K562 (cell line): ENCODE results near the gene EPOP. TPM values are rescaled to one million over a fixed set of nuclear protein-coding genes. Genes with fewer than 3 reads are reported as not detected.

ENCODE experiments used
- ARHGAP35 ChIP-seq: fragments of 450-650 bp; IDR thresholded peaks from 2 replicates; pipeline ENCODE4 v1.6.1; 2018; ENCODE audit not compliant: partially characterized antibody
- CBFB ChIP-seq: sonication (generic); formaldehyde crosslinking; IDR thresholded peaks from 2 replicates; pipeline ENCODE4 v1.4.0; 2020; ENCODE audit warnings: mild to moderate bottlenecking, missing genetic modification reagents
- CHCHD3 ChIP-seq: fragments of 250-450 bp; sonication (Bioruptor Pico); IDR thresholded peaks from 2 replicates; pipeline ENCODE4 v2.1.2; 2022; ENCODE audit warnings: mild to moderate bottlenecking
- CTBP1 ChIP-seq: fragments of 450-650 bp; IDR thresholded peaks from 2 replicates; pipeline ENCODE4 v1.6.1; 2016; ENCODE audit warnings: borderline replicate concordance
- FOXJ2 ChIP-seq: fragments of 200-800 bp; sonication (Bioruptor generic); IDR thresholded peaks from 2 replicates; pipeline ENCODE4 v1.6.1; 2016; ENCODE audit warnings: missing genetic modification characterization, missing compliant biosample characterization
- FOXP1 ChIP-seq: sonication (generic); formaldehyde crosslinking; IDR thresholded peaks from 2 replicates; pipeline ENCODE4 v1.8.0; 2022; ENCODE audit warnings: mild to moderate bottlenecking, missing genetic modification reagents
- HDAC2 ChIP-seq: fragments of 450-650 bp; IDR thresholded peaks from 2 replicates; pipeline ENCODE4 v1.6.1; 2016; ENCODE audit warnings: mild to moderate bottlenecking
- KAT8 ChIP-seq: fragments of 450-650 bp; IDR thresholded peaks from 2 replicates; pipeline ENCODE4 v1.6.1; 2016; ENCODE audit warnings: low read depth, mild to moderate bottlenecking
- NEUROD1 ChIP-seq: fragments of 150-350 bp; IDR thresholded peaks from 2 replicates; pipeline ENCODE4 v1.6.1; 2014; ENCODE audit warnings: borderline replicate concordance, low read length, low read depth; ENCODE audit not compliant: partially characterized antibody
- RERE ChIP-seq: sonication (generic); formaldehyde crosslinking; IDR thresholded peaks from 2 replicates; pipeline ENCODE4 v1.8.0; 2023; ENCODE audit warnings: missing genetic modification reagents, mild to moderate bottlenecking, borderline replicate concordance
- SNIP1 ChIP-seq: fragments of 450-650 bp; IDR thresholded peaks from 2 replicates; pipeline ENCODE4 v1.7.1; 2017; ENCODE audit warnings: low read depth, mild to moderate bottlenecking
- TFAP4 ChIP-seq: sonication (generic); formaldehyde crosslinking; IDR thresholded peaks from 2 replicates; pipeline ENCODE4 v1.8.0; 2022; ENCODE audit warnings: missing genetic modification reagents, mild to moderate bottlenecking, moderate library complexity, borderline replicate concordance
- TGIF2 ChIP-seq: sonication (generic); formaldehyde crosslinking; IDR thresholded peaks from 2 replicates; pipeline ENCODE4 v1.8.1; 2022; ENCODE audit warnings: mild to moderate bottlenecking, missing genetic modification reagents, moderate library complexity
- ZFX ChIP-seq: sonication (generic); formaldehyde crosslinking; IDR thresholded peaks from 2 replicates; pipeline ENCODE4 v1.8.0; 2022; ENCODE audit warnings: mild to moderate bottlenecking, missing genetic modification reagents, moderate library complexity
- ZNF140 ChIP-seq: fragments of 250-450 bp; sonication (Bioruptor Pico); IDR thresholded peaks from 2 replicates; pipeline ENCODE4 v1.8.0; 2021; ENCODE audit warnings: moderate library complexity, mild to moderate bottlenecking, inconsistent platforms
- ZNF217 ChIP-seq: sonication (generic); formaldehyde crosslinking; IDR thresholded peaks from 2 replicates; pipeline ENCODE4 v1.8.0; 2022; ENCODE audit warnings: mild to moderate bottlenecking, missing genetic modification reagents
- ZNF347 ChIP-seq: fragments of 450-650 bp; formaldehyde crosslinking; IDR thresholded peaks from 2 replicates; pipeline ENCODE4 v1.4.0; 2020; ENCODE audit warnings: low read depth, mild to moderate bottlenecking, moderate library complexity
- ZNF778 ChIP-seq: fragments of 450-650 bp; formaldehyde crosslinking; IDR thresholded peaks from 2 replicates; pipeline ENCODE4 v1.4.0; 2020; ENCODE audit warnings: mild to moderate bottlenecking, moderate library complexity
- ZNF79 ChIP-seq: fragments of 250-450 bp; sonication (Bioruptor Pico); IDR thresholded peaks from 2 replicates; pipeline ENCODE4 v1.4.0; 2020; ENCODE audit warnings: low read depth, mild to moderate bottlenecking, moderate library complexity
- polyA plus RNA-seq, 8 experiments: library from polyadenylated mRNA; depleted of rRNA in 4 of 8; stranded (reverse) in 5 of 8; unstranded in 3 of 8; fragments of >200 nt; fragmentation: Nextera tagmentation in 2 of 8; fragmentation: Illumina TruSeq in 1 of 8; extraction: Ambion mirVana in 2 of 8; extraction: Trizol in 1 of 8; gene quantifications; 2 replicates each; pipeline versions ENCODE4 v1.2.1 to v1.2.3, GENCODE V29; 2011 to 2014; ENCODE audit warnings: inconsistent platforms in 1 of 8, missing spikeins in 1 of 8
- total RNA-seq, 7 experiments: library from RNA; depleted of rRNA in 6 of 7; stranded (reverse); fragments of >200 nt in 6 of 7; fragmentation: Illumina TruSeq in 2 of 7; extraction: Trizol in 2 of 7; gene quantifications; 2 replicates each; pipeline versions ENCODE4 v1.2.1 to v1.2.3, GENCODE V29; 2011 to 2021; ENCODE audit warnings: low replicate concordance in 1 of 7
- TF ChIP-seq, protein P1 (sequence below): sonication (generic); formaldehyde crosslinking; IDR thresholded peaks from 2 replicates; pipeline ENCODE4 v1.8.1; 2022; ENCODE audit warnings: missing genetic modification reagents

The EPOP gene
- total and polyA plus RNA-seq, 9 of the 15 experiments (the other 6 are each of a cell fraction or from before 2014, with no cell fraction given): 0.41 to 10.6 (median 4.6) TPM

DNA sequence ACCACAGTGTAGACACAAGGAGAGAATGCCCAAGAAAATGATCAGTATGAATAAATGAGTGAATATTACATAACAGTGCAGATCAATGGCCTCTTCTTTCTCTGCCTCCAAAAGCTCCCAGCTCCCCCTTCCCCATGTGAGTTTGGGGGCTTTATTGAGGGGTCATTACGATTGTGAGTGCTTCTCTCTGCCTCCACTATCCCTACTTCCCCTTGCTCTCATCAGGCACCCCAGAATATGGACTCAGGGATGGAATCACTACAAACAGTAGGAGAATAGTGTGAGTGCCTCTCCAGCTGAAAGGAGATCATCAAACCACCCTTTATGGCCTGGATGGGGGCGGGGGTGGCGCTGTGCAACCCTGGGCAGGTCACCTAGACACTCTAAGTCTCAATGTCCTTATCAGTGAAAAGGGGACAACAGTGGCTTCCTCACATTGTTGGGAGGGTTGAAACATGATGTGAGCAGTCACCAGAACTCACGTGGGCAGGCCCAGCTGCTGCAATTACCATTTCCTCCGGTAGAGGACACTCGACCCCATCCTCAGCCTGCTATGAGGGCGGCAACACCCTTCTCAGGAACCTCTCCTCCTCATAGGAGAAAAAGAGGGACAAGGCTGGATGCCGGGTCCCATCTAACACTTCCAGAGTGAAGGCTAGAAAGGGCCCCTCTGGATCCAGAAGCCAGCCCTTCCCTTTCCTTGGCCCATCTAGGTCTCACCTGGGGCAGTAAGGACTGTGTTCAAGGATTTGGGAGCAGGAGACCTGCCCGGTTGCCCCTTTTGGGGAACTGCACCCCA is 2.1 kb upstream of the EPOP start (continued):
- no peak for TF ChIP-seq RERE
- TF ChIP-seq FOXJ2 (tag): no peak
- no peak for TF ChIP-seq CBFB (CRISPR knock-in tag)
- TF ChIP-seq TFAP4 (CRISPR knock-in tag): peak; percentile 89
- no peak for TF ChIP-seq ZNF217 (CRISPR knock-in tag)
- TF ChIP-seq CHCHD3 (CRISPR knock-in tag): no peak
- no peak for TF ChIP-seq KAT8
- peak; percentile 73 for TF ChIP-seq NEUROD1
- no peak for TF ChIP-seq ZFX
- no peak for TF ChIP-seq SNIP1
- TF ChIP-seq, protein P1, sequence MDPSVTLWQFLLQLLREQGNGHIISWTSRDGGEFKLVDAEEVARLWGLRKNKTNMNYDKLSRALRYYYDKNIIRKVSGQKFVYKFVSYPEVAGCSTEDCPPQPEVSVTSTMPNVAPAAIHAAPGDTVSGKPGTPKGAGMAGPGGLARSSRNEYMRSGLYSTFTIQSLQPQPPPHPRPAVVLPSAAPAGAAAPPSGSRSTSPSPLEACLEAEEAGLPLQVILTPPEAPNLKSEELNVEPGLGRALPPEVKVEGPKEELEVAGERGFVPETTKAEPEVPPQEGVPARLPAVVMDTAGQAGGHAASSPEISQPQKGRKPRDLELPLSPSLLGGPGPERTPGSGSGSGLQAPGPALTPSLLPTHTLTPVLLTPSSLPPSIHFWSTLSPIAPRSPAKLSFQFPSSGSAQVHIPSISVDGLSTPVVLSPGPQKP (CRISPR knock-in tag): no peak
- peak; percentile 71 for TF ChIP-seq HDAC2
- no peak for TF ChIP-seq ZNF140 (CRISPR knock-in tag)
- TF ChIP-seq ARHGAP35: no peak
- TF ChIP-seq TGIF2 (CRISPR knock-in tag): no peak
- no peak for TF ChIP-seq ZNF79
- TF ChIP-seq ZNF778 (CRISPR knock-in tag): no peak
- TF ChIP-seq FOXP1: 0 out of 2 replicates have a peak, but pooled peaks have one; percentile 28
- TF ChIP-seq CTBP1: peak; percentile 88
- TF ChIP-seq ZNF347: no peak
